Fibroblast of lung (primary cell): ENCODE data around the gene VWA8. TPM values are rescaled to one million over a fixed set of nuclear protein-coding genes. Genes with fewer than 3 reads are reported as not detected.
"Not testable (repeated sequence)": the region's sequence is repeated elsewhere in the genome, so short reads cannot be mapped to it uniquely, and the experiment has no call there.

Experiments used
- DNase-seq, 2 donors: peaks; one replicate each; pipeline versions ENCODE4 v3.0.0 to v3.0.0-alpha.2; 2010; ENCODE audit warnings: low read depth in 2 of 2
- H2AFZ ChIP-seq: 2 replicates; pipeline ENCODE4 v1.5.1; 2012; ENCODE audit warnings: low read length, control low read depth, inconsistent platforms
- H3K27ac ChIP-seq: 2 replicates; pipeline ENCODE4 v1.5.1; 2011; ENCODE audit warnings: low read length, control low read depth; ENCODE audit not compliant: insufficient read depth
- H3K27me3 ChIP-seq: 2 replicates; pipeline ENCODE4 v1.5.1; 2011; ENCODE audit warnings: mild to moderate bottlenecking, low read length; ENCODE audit not compliant: control insufficient read depth, insufficient read depth
- H3K36me3 ChIP-seq: 2 replicates; pipeline ENCODE4 v1.5.1; 2011; ENCODE audit warnings: low read length; ENCODE audit not compliant: control insufficient read depth, insufficient read depth
- H3K4me1 ChIP-seq: 2 replicates; pipeline ENCODE4 v1.5.1; 2011; ENCODE audit warnings: low read length; ENCODE audit not compliant: control insufficient read depth, insufficient read depth; ENCODE audit errors: extremely low read depth
- H3K4me2 ChIP-seq: 2 replicates; pipeline ENCODE4 v1.5.1; 2011; ENCODE audit warnings: low read length, control low read depth; ENCODE audit not compliant: insufficient read depth; ENCODE audit errors: extremely low read depth
- H3K4me3 ChIP-seq, 4 experiments: fragments of 200-600 bp in 1 of 4; sonication (generic) in 1 of 4; replicated peaks in 1 of 4; 2 replicates each; pipeline ENCODE4 v1.5.1; 2011 to 2016; ENCODE audit warnings: low read length in 4 of 4, low read depth in 3 of 4, mild to moderate bottlenecking in 3 of 4, control low read depth in 2 of 4, inconsistent platforms in 1 of 4, mixed read lengths in 1 of 4; ENCODE audit not compliant: insufficient read depth in 1 of 4; ENCODE audit errors: control extremely low read depth in 1 of 4
- H3K79me2 ChIP-seq: 2 replicates; pipeline ENCODE4 v1.5.1; 2012; ENCODE audit warnings: mild to moderate bottlenecking, low read length, inconsistent platforms; ENCODE audit not compliant: control insufficient read depth, insufficient read depth
- H3K9ac ChIP-seq: 2 replicates; pipeline ENCODE4 v1.5.1; 2011; ENCODE audit warnings: mild to moderate bottlenecking, low read length, control low read depth; ENCODE audit not compliant: insufficient read depth
- H3K9me3 ChIP-seq: 2 replicates; pipeline ENCODE4 v1.5.1; 2012; ENCODE audit warnings: low read depth, low read length; ENCODE audit not compliant: control insufficient read depth, insufficient read depth
- H4K20me1 ChIP-seq: 2 replicates; pipeline ENCODE4 v1.5.1; 2011; ENCODE audit warnings: low read length; ENCODE audit not compliant: control insufficient read depth, insufficient read depth; ENCODE audit errors: extremely low read depth
- EZH2 ChIP-seq: IDR thresholded peaks from 2 replicates; pipeline ENCODE4 v1.5.1; 2012; ENCODE audit warnings: low read length, control low read depth, mild to moderate bottlenecking; ENCODE audit errors: missing control alignments
- polyA plus RNA-seq, 2 donors: library from polyadenylated mRNA; depleted of rRNA in 1 of 2; stranded (reverse) in 1 of 2; unstranded in 1 of 2; fragments of >200 nt; gene quantifications; 2 replicates each; pipeline ENCODE4 v1.2.1, GENCODE V29; 2011 to 2012; ENCODE audit warnings: missing spikeins in 1 of 2
- total RNA-seq: library from RNA; depleted of rRNA; stranded (reverse); fragments of >200 nt; gene quantifications from 2 replicates; pipeline ENCODE4 v1.2.1, GENCODE V29; 2014
- TF ChIP-seq, protein P1 (sequence below), 2 donors: IDR thresholded peaks in 1 of 2; conservative IDR thresholded peaks in 1 of 2; 1 replicate in 1 of 2; 2 replicates in 1 of 2; pipeline ENCODE4 v1.5.1; 2011 to 2012; ENCODE audit warnings: low read length in 2 of 2, control low read depth in 1 of 2, inconsistent platforms in 1 of 2, low read depth in 1 of 2, mild to moderate bottlenecking in 1 of 2

Gene VWA8
- total and polyA plus RNA-seq, 2 donors (not counting 1 experiment from before 2014, with no cell fraction given) = 12.6 to 29.9 TPM

DNA sequence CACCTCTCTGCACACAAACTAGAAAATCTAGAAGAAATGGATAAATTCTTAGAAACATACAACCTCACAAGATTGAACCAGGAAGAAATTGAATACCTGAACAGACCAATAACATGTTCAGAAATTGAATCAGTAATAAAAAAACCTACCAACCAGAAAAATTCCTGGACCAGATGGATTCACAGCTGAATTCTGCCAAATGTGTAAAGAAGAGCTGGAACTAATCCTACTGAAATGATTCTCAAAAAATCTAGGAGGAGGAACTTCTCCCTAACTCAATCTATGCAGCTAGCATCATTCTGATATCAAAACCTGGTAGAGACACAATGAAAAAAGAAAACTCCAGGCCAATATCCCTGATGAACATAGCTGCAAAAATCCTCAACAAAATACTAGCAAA lies 336.9 kb downstream of the VWA8 start:
- no peak overlapping the region for H2AFZ ChIP-seq

DNA sequence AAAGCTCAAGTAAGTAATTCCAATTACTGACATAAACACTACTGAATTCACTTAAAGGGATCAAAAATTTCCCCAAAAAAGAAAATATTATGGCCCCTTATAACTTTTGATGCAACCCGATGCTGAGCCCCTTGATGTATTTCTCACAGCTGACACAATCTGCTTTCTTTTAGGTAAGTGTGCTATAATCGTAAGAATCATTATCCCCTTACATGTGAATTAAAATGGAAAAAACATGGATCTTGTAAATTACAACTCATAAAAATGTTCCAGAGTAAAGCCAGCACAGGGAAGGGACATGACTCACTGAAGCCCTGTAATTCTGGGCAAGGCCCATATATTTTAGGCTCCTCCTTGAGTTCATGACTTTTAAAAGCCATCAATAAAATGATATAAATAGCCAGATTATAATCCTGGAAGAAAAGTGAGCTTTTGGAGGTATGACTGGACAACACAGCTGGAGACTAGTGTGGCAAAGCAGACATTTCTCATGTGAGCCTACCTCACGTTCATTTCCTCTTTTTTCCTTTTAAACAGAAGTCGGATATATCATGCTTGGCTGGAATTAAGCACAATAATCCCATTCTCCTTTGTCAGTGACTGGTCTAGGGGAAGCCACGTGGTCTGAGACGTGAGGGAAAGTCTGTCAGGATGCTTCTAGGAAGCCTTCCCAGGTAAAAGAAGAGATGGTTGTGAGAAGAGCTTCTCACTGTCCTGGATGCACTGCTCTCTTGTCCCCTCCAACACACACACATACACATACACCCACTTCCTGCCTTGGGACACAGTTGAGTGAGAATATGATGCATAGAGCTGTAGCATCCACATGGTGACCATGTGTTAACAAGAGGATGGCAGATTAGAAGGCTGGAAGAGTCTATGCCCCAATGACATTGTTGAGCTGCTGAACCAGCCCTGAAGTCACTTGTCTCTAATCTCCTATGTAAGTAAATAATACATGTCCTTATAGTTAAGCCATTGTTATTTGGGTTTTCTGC lies 338.2 kb downstream of the VWA8 start:
- Histone ChIP-seq H4K20me1 (no peaks in the 10 kb centered on the region), H3K36me3 (no peaks in the 10 kb centered on the region), H3K27me3 (no peaks in the 10 kb centered on the region), H3K9me3 (no peaks in the 10 kb centered on the region), H3K9ac (no peak overlapping the region), H3K4me3 (no peak overlapping the region), H3K79me2 (no peaks in the 10 kb centered on the region), H3K27ac (peak overlapping the region; percentile 37), H3K4me1 (peaks cover 7% of the 10 kb centered on the region), H2AFZ (no peak overlapping the region), H3K4me2 (no peak overlapping the region)
- no peak for TF ChIP-seq EZH2
- TF ChIP-seq, protein P1, sequence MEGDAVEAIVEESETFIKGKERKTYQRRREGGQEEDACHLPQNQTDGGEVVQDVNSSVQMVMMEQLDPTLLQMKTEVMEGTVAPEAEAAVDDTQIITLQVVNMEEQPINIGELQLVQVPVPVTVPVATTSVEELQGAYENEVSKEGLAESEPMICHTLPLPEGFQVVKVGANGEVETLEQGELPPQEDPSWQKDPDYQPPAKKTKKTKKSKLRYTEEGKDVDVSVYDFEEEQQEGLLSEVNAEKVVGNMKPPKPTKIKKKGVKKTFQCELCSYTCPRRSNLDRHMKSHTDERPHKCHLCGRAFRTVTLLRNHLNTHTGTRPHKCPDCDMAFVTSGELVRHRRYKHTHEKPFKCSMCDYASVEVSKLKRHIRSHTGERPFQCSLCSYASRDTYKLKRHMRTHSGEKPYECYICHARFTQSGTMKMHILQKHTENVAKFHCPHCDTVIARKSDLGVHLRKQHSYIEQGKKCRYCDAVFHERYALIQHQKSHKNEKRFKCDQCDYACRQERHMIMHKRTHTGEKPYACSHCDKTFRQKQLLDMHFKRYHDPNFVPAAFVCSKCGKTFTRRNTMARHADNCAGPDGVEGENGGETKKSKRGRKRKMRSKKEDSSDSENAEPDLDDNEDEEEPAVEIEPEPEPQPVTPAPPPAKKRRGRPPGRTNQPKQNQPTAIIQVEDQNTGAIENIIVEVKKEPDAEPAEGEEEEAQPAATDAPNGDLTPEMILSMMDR (conservative IDR thresholded peaks at IDR 0.05 in 1 of 2, IDR thresholded peaks at IDR 0.05 in 1 of 2; ENCODE audit: low read depth in 1 of 2, low read length in 2 of 2) = no peak
- peak; percentile 54 to 69 for DNase-seq

More for the DNA sequence above, 336.9 kb downstream of the VWA8 start:
- H3K9me3 ChIP-seq = no peaks in the 10 kb centered on the region
- DNase-seq = no peak
- TF ChIP-seq, protein P1 (conservative IDR thresholded peaks at IDR 0.05 in 1 of 2, IDR thresholded peaks at IDR 0.05 in 1 of 2; ENCODE audit: low read depth in 1 of 2, low read length in 2 of 2) = no peak
- TF ChIP-seq EZH2 = no peak
- no peak overlapping the region for H3K27ac ChIP-seq
- no peaks in the 10 kb centered on the region for H4K20me1 ChIP-seq
- no peak overlapping the region for H3K4me2 ChIP-seq
- H3K4me3 ChIP-seq = no peak overlapping the region
- H3K27me3 ChIP-seq = no peaks in the 10 kb centered on the region
- H3K36me3 ChIP-seq = no peaks in the 10 kb centered on the region
- H3K9ac ChIP-seq = no peak overlapping the region
- H3K4me1 ChIP-seq = peaks cover 7% of the 10 kb centered on the region
- H3K79me2 ChIP-seq = no peaks in the 10 kb centered on the region

DNA sequence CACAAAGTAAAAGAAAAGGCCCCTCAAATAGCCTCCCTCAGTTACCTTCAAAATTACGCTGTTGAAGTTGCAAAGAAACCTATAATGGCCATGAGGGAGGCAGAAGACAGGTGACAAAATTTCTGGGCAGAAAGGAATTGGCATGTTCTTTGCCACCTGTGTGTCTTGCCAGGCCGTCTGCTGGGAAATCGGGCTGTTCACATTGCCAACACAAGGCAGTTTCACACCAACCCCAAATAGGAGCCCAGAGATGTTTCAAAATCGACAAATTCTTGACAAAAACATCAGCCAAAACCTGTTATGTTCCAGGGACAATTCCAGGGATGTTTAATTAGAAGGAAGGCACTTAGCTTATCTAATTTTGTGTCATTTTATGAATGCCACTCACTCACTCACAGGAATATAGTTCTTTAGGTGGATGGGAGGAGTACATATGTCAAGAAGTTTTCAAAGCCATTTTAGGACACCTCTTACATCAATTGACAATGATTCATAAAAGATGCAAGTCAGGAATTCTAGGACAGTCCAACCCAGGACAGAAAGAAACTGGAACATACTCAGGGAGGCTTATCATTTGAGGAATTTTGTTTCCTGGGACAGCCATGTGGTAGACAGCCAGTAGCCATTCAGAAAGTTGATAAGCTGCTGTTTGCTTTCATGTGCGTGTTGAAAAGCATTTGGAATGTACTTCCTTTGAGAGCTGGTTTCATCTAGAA lies 339.0 kb downstream of the VWA8 start:
- H3K9me3 ChIP-seq = no peaks in the 10 kb centered on the region
- no peak overlapping the region for H3K4me2 ChIP-seq
- H3K79me2 ChIP-seq = no peaks in the 10 kb centered on the region
- no peak overlapping the region for H3K9ac ChIP-seq
- no peaks in the 10 kb centered on the region for H3K27me3 ChIP-seq
- H3K4me1 ChIP-seq = peaks cover 7% of the 10 kb centered on the region
- no peak overlapping the region for H2AFZ ChIP-seq
- no peaks in the 10 kb centered on the region for H3K36me3 ChIP-seq
- no peak overlapping the region for H3K4me3 ChIP-seq
- no peak for TF ChIP-seq EZH2
- H3K27ac ChIP-seq = peak overlapping the region; percentile 37
- no peaks in the 10 kb centered on the region for H4K20me1 ChIP-seq
- peak; percentile 31 to 65 for DNase-seq

- H3K4me3 ChIP-seq, H3K27me3 ChIP-seq, H4K20me1 ChIP-seq, H3K36me3 ChIP-seq, H3K9me3 ChIP-seq, H3K27ac ChIP-seq, H3K9ac ChIP-seq, DNase-seq, H3K4me2 ChIP-seq, H2AFZ ChIP-seq, H3K79me2 ChIP-seq: not testable (repeated sequence)
- H3K4me1 ChIP-seq = peaks cover 14% of the 10 kb centered on the region
Observed at GRCh38 chr13:41617633-41618032, 343.3 kb downstream of the VWA8 start.
